ENCODE data around the gene PRSS8. TPM values are rescaled to one million over a fixed set of nuclear protein-coding genes. Genes with fewer than 3 reads are reported as not detected.

The PRSS8 gene
- total RNA-seq, 4 donors from 2014 or later, result 101 to 510 (median 372) TPM

DNA sequence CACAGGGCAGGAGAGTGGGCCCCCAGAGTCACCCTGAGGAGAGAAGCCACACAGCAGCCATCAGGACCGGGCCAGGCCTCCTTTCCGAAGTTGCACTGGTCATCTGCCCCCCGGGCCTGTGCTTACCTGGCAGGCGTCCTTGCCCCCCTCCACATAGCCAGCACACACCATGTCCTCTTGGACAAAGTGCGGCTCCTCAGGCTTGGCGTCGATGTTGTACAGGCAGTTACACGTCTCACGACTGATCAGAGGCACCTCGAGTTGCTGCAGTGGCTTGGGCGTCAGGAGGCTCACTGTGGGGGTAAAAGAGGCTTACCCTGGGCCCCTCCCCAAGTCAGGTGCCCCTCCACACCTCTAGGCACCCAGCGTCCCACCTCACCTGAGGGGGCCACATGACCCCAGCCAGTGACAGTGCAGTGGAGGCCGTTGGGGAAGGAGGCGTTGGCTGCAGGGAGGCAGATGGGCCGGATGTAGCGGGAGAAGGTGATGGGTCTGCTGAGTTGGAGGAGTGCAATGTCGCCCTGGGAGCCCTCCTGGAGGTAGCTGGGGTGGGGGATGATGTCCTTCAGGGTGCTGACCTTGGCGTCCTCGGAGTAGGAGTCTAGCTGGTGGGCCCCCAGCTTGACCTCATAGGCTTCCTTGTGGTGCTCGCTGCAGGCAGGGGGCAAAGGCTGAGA lies 3.1 kb downstream of the PRSS8 start:
- TF ChIP-seq EP300 (IDR thresholded peaks at IDR 0.05; ENCODE audit: low read depth) (no peak), POLR2A (IDR thresholded peaks at IDR 0.05) (no peak), POLR2AphosphoS5 (IDR thresholded peaks at IDR 0.05) (peak in 1 of 3 donors; percentile 5)
- Histone ChIP-seq H3K9me3 (no peaks in the 10 kb centered on the region), H3K4me1 (peaks cover 29 to 78% (median 62%) of the 10 kb centered on the region in 4 donors), H3K4me3 (no peak overlapping the region), H3K27me3 (no peaks in the 10 kb centered on the region), H3K27ac (peak overlapping the region; percentile 91 to 94 (median 93)), H3K36me3 (no peaks in the 10 kb centered on the region)
- intact Hi-C loops (cut with DNase I; ENCODE audit: low total_unique reads) (no loop called here), in situ Hi-C loops (cut with MboI; ENCODE audit: low pct_ligation_motif_present in 1 of 4, low pct_unique_long_range_greater_than_20kb in 1 of 4, low sequenced_read_pairs in 3 of 4) (no loop called here)
- WGBS, 2 donors (ENCODE audit: low coverage in 1 of 2), result 81% methylated on average over 16 of the region's 20 CpGs; no CpG with 5 or more reads in 1 of the 2 donors
- DNase-seq, result no peak

DNA sequence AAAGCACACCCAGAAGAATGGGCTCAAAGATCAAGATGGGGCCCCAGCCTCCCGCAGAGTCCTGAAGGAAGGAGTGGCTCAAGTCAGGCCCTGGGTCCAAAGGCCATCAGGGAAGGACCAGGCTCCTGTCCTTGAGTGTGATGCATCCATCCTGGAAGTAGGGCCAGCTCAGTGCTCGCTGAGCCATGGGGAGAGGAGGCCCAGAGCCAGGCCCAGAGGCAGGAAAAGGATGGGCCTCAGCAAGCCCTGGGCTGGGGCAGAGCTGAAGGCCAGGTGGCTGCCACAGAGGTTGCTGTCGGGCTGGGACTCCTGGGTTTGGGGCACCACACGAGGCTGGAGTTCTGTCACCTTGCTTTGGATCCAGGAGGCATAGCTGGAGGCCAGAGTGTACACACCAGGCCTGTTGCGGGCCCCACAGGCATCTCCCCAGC lies 3.7 kb downstream of the PRSS8 start:
- H3K27me3 ChIP-seq, result no peaks in the 10 kb centered on the region
- H3K27ac ChIP-seq, result peak overlapping the region; percentile 91 to 94 (median 93)
- H3K4me3 ChIP-seq, result no peak overlapping the region
- in situ Hi-C loops (cut with MboI; ENCODE audit: low pct_ligation_motif_present in 1 of 4, low pct_unique_long_range_greater_than_20kb in 1 of 4, low sequenced_read_pairs in 3 of 4) (no loop called here), intact Hi-C loops (cut with DNase I; ENCODE audit: low total_unique reads) (no loop called here)
- H3K4me1 ChIP-seq, result peaks cover 29 to 82% (median 67%) of the 10 kb centered on the region in 4 donors
- DNase-seq, result peak; percentile 84
- no peaks in the 10 kb centered on the region for H3K36me3 ChIP-seq
- TF ChIP-seq POLR2A (IDR thresholded peaks at IDR 0.05) (peak; percentile 71), EP300 (IDR thresholded peaks at IDR 0.05; ENCODE audit: low read depth) (no peak), POLR2AphosphoS5 (IDR thresholded peaks at IDR 0.05) (peak in 2 of 3 donors; percentile 83 to 89)
- TF ChIP-seq, protein P1, sequence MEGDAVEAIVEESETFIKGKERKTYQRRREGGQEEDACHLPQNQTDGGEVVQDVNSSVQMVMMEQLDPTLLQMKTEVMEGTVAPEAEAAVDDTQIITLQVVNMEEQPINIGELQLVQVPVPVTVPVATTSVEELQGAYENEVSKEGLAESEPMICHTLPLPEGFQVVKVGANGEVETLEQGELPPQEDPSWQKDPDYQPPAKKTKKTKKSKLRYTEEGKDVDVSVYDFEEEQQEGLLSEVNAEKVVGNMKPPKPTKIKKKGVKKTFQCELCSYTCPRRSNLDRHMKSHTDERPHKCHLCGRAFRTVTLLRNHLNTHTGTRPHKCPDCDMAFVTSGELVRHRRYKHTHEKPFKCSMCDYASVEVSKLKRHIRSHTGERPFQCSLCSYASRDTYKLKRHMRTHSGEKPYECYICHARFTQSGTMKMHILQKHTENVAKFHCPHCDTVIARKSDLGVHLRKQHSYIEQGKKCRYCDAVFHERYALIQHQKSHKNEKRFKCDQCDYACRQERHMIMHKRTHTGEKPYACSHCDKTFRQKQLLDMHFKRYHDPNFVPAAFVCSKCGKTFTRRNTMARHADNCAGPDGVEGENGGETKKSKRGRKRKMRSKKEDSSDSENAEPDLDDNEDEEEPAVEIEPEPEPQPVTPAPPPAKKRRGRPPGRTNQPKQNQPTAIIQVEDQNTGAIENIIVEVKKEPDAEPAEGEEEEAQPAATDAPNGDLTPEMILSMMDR (IDR thresholded peaks at IDR 0.05), result no peak
- no peaks in the 10 kb centered on the region for H3K9me3 ChIP-seq
- 65% methylated on average over 5 of the region's 5 CpGs; no CpG with 5 or more reads in 1 of the 2 donors for WGBS, 2 donors (ENCODE audit: low coverage in 1 of 2)

DNA sequence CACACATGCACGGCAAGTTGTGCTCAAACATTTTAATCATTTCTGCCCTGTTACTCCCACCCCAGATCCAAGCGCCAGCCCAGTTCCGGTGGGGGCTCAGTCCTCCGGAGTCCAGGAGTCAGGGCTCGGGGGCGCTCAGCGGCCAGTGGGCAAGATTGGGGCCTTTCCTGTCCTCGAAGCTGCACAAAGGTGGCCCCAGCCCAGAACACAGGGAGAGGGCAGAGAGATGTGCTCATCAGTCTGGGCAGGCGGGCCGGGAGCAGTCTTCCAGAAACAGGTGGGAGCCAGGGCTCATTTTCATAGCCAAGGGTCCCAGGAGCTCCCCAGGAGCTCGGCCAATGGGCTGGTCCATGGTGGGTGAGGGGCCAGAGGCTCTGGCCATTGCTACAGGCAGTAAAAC lies 4.1 kb downstream of the PRSS8 start:
- intact Hi-C loops (cut with DNase I; ENCODE audit: low total_unique reads), result no loop called here
- H3K9me3 ChIP-seq, result no peaks in the 10 kb centered on the region
- 73% methylated on average over 10 of the region's 11 CpGs; no CpG with 5 or more reads in 1 of the 2 donors for WGBS, 2 donors (ENCODE audit: low coverage in 1 of 2)
- no peak overlapping the region for H3K4me3 ChIP-seq
- in situ Hi-C loops (cut with MboI; ENCODE audit: low pct_ligation_motif_present in 1 of 4, low pct_unique_long_range_greater_than_20kb in 1 of 4, low sequenced_read_pairs in 3 of 4), result no loop called here
- no peak for TF ChIP-seq EP300 (IDR thresholded peaks at IDR 0.05; ENCODE audit: low read depth)
- TF ChIP-seq POLR2A (IDR thresholded peaks at IDR 0.05), result no peak
- TF ChIP-seq, protein P1 (IDR thresholded peaks at IDR 0.05), result no peak
- TF ChIP-seq POLR2AphosphoS5 (IDR thresholded peaks at IDR 0.05), result no peak
- H3K4me1 ChIP-seq, result peaks cover 29 to 81% (median 67%) of the 10 kb centered on the region in 4 donors
- H3K36me3 ChIP-seq, result no peaks in the 10 kb centered on the region
- DNase-seq, result no peak
- H3K27me3 ChIP-seq, result no peaks in the 10 kb centered on the region
- H3K27ac ChIP-seq, result peak overlapping the region; percentile 91 to 94 (median 93)

DNA sequence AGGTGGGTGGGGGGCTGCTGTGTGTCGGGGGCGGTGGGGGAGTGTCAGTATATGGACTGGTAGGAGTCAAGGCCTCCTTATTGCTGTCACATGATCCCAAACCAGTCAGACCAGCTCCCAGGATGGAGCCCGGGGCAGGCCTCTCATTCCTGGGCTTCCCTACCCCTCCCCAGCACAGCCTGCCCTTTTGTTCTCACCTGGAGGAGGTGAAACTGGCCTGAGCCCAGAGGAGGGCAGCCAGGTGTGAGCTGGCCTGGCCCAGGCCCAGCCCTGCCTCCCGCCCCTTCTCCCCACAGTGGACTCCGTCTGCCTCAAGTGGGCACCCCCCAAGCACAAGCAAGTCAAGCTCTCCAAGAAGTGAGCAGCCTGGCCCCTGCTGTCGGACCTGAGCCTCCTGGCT lies 4.6 kb downstream of the PRSS8 start:
- TF ChIP-seq POLR2AphosphoS5 (IDR thresholded peaks at IDR 0.05), result peak in 2 of 3 donors; percentile 56 to 72
- TF ChIP-seq EP300 (IDR thresholded peaks at IDR 0.05; ENCODE audit: low read depth), result no peak
- TF ChIP-seq, protein P1 (IDR thresholded peaks at IDR 0.05), result peak in 1 of 5 experiments; percentile 11
- peak; percentile 31 for TF ChIP-seq POLR2A (IDR thresholded peaks at IDR 0.05)
- DNase-seq, result peak; percentile 92
- no peaks in the 10 kb centered on the region for H3K36me3 ChIP-seq
- intact Hi-C loops (cut with DNase I; ENCODE audit: low total_unique reads) (no loop called here), in situ Hi-C loops (cut with MboI; ENCODE audit: low pct_ligation_motif_present in 1 of 4, low pct_unique_long_range_greater_than_20kb in 1 of 4, low sequenced_read_pairs in 3 of 4) (no loop called here)
- H3K4me3 ChIP-seq, result no peak overlapping the region
- no peaks in the 10 kb centered on the region for H3K9me3 ChIP-seq
- H3K27me3 ChIP-seq, result no peaks in the 10 kb centered on the region
- peak overlapping the region; percentile 91 to 94 (median 93) for H3K27ac ChIP-seq
- 26 to 60% methylated on average over 1 to 6 of the region's 6 CpGs for WGBS, 2 donors (ENCODE audit: low coverage in 1 of 2)
- H3K4me1 ChIP-seq, result peaks cover 29 to 76% (median 67%) of the 10 kb centered on the region in 4 donors
